HEK293T (cell line): ENCODE measurements around the gene SESTD1.

Experiments
- BHLHE40 ChIP-seq: fragments of 450-650 bp; IDR thresholded peaks from 2 replicates; pipeline ENCODE4 v1.6.1; 2016; ENCODE audit warnings: mild to moderate bottlenecking, moderate library complexity, borderline replicate concordance
- ELF4 ChIP-seq: fragments of 450-650 bp; IDR thresholded peaks from 2 replicates; pipeline ENCODE4 v1.6.1; 2017; ENCODE audit warnings: antibody characterized with exemption
- FOXK2 ChIP-seq: fragments of 450-650 bp; IDR thresholded peaks from 2 replicates; pipeline ENCODE4 v1.6.1; 2016; ENCODE audit warnings: mild to moderate bottlenecking
- L3MBTL2 ChIP-seq: fragments of 450-650 bp; conservative IDR thresholded peaks from 2 replicates; pipeline ENCODE4 v1.6.1; 2016; ENCODE audit warnings: mild to moderate bottlenecking
- NFRKB ChIP-seq: fragments of 450-650 bp; IDR thresholded peaks from 2 replicates; pipeline ENCODE4 v1.6.1; 2016; ENCODE audit warnings: mild to moderate bottlenecking, moderate library complexity
- SP1 ChIP-seq: fragments of 450-650 bp; IDR thresholded peaks from 2 replicates; pipeline ENCODE4 v1.6.1; 2017
- ZNF384 ChIP-seq: fragments of 450-650 bp; IDR thresholded peaks from 2 replicates; pipeline ENCODE4 v1.6.1; 2016

DNA sequence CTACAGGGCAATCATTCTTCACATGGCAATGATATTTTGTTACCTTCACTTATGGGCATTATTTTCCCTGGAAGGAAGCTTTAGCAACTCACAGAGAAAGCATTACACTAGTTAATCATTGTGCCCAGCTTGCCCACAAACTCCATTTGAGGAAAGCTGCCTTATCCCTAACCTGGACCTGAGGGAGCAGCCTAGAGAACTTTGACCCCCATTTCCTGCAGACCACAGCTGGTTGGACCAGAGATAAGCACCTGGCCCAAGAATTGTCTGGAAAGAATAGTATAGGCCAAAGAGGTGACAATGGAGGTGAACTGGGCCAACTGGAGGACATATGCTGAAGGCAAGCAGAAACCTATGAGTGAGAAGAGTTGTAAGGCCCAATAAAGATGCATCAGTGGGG is 48.4 kb upstream of the SESTD1 start:
- TF ChIP-seq ELF4, result no peak
- TF ChIP-seq FOXK2, result no peak
- TF ChIP-seq NFRKB, result no peak
- no peak for TF ChIP-seq BHLHE40
- TF ChIP-seq L3MBTL2, result no peak
- TF ChIP-seq SP1, result no peak
- TF ChIP-seq ZNF384, result no peak
